PC-9 (cell line): ENCODE data around the gene ZDHHC23.

Source experiments
- EZH2 ChIP-seq: fragments of 200-600 bp; sonication (generic); IDR thresholded peaks from 2 replicates; pipeline ENCODE4 v1.8.0; 2017; ENCODE audit warnings: antibody characterized with exemption, low read depth
- TF ChIP-seq, protein P1 (sequence below): fragments of 200-600 bp; sonication (generic); conservative IDR thresholded peaks from 2 replicates; pipeline ENCODE4 v1.6.1; 2017; ENCODE audit warnings: mixed run types, antibody characterized with exemption, mild to moderate bottlenecking, moderate library complexity

DNA sequence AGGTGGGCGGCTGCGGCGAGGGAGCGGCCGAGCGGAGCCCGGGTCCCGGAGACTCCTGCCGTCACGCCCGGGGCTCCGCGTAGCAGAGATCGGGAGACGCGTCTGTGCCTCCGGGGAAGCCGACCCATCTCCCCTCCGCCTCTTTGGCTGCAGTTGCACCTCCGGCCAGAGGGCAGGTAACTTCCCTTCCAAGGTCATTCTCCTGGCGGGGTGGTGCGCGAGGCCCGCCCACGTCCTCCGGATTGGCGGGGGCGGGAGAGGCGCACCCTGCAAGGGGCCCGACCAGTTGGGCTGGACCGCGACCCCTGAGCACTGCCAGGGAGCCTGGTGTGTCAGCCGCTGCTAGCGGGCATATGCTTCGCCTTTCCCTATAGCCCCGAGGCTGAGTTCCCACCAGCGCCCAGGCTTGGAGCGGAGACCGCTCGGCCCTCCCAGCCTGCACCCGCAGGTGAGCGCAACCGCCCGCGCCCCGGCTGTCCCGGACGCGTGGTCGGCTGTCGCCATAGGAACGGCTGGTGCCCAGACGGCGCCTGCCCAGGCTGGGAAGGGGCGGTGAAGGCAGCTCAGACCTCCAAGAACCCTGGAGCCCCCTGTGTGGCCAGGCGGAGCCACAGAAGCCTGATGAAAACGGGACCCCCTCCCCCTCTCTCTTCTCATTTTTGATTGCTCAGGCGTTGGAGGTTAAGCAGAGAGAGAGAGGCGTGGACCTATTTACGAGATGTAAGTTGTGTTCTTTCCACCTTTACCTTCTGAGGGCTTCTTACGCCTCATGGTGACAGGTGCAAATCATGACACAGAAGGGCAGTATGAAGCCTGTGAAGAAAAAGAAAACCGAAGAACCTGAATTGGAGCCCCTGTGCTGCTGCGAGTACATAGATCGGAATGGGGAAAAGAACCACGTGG is 453 bp downstream of the ZDHHC23 start:
- TF ChIP-seq, protein P1, sequence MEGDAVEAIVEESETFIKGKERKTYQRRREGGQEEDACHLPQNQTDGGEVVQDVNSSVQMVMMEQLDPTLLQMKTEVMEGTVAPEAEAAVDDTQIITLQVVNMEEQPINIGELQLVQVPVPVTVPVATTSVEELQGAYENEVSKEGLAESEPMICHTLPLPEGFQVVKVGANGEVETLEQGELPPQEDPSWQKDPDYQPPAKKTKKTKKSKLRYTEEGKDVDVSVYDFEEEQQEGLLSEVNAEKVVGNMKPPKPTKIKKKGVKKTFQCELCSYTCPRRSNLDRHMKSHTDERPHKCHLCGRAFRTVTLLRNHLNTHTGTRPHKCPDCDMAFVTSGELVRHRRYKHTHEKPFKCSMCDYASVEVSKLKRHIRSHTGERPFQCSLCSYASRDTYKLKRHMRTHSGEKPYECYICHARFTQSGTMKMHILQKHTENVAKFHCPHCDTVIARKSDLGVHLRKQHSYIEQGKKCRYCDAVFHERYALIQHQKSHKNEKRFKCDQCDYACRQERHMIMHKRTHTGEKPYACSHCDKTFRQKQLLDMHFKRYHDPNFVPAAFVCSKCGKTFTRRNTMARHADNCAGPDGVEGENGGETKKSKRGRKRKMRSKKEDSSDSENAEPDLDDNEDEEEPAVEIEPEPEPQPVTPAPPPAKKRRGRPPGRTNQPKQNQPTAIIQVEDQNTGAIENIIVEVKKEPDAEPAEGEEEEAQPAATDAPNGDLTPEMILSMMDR, result no peak
- no peak for TF ChIP-seq EZH2
